Heart left ventricle (tissue), 16 donors: Measurements from ENCODE around the gene IQSEC1. TPM values are rescaled to one million over a fixed set of nuclear protein-coding genes. Genes with fewer than 3 reads are reported as not detected.

ENCODE experiments used
- ATAC-seq, 4 donors: fragments of 200-7000 bp; cut with Tn5 transposase; one replicate each; pipeline ENCODE4 v1.9.1; 2020 to 2022; ENCODE audit warnings: moderate library complexity in 4 of 4, mild to moderate bottlenecking in 3 of 4, moderate number of reproducible peaks in 1 of 4
- DNase-seq, 5 donors: peaks; one replicate each; pipeline ENCODE4 v3.0.0-alpha.2; 2020
- H3K27ac ChIP-seq, 12 donors: fragments of 200-600 bp; sonication (generic) in 4 of 12; one replicate each; pipeline versions ENCODE4 v1.5.0 to v1.8.0; 2016 to 2022; ENCODE audit warnings: mild to moderate bottlenecking in 2 of 12
- H3K27me3 ChIP-seq, 9 donors: fragments of 200-600 bp; sonication (generic) in 2 of 9; one replicate each; pipeline versions ENCODE4 v1.5.1 to v1.8.0; 2016 to 2022; ENCODE audit warnings: mild to moderate bottlenecking in 3 of 9
- H3K36me3 ChIP-seq, 9 donors: fragments of 200-600 bp; sonication (generic) in 2 of 9; one replicate each; pipeline versions ENCODE4 v1.5.0 to v1.8.0; 2018 to 2022; ENCODE audit warnings: mild to moderate bottlenecking in 2 of 9
- H3K4me1 ChIP-seq, 12 donors: fragments of 200-600 bp; sonication (generic) in 4 of 12; one replicate each; pipeline versions ENCODE4 v1.5.0 to v1.8.0; 2016 to 2022; ENCODE audit warnings: mild to moderate bottlenecking in 3 of 12
- H3K4me3 ChIP-seq, 12 donors: fragments of 200-600 bp; sonication (generic) in 4 of 12; one replicate each; pipeline versions ENCODE4 v1.5.0 to v1.8.0; 2017 to 2022; ENCODE audit warnings: mild to moderate bottlenecking in 9 of 12, moderate library complexity in 4 of 12
- H3K9me3 ChIP-seq, 12 donors: fragments of 200-600 bp; sonication (generic) in 4 of 12; one replicate each; pipeline versions ENCODE4 v1.5.0 to v1.8.0; 2016 to 2022; ENCODE audit warnings: mild to moderate bottlenecking in 1 of 12
- POLR2A ChIP-seq, 2 donors: fragments of 450-650 bp; IDR thresholded peaks; one replicate each; pipeline ENCODE4 v1.6.1; 2017; ENCODE audit warnings: antibody characterized with exemption in 2 of 2, mild to moderate bottlenecking in 2 of 2, moderate library complexity in 2 of 2
- WGBS, 4 donors: extraction: QIAGEN DNeasy Blood & Tissue Kit in 2 of 4; methylation state at CpG; one replicate each; pipeline versions ENCODE4 v1.1.5 to v1.1.7; 2013 to 2018; 5-methylcytosine and 5-hydroxymethylcytosine counted together
- intact Hi-C, 10 donors: fragments of 100-400 bp; cut with DNase I; formaldehyde crosslinking; loops; one replicate each; pipeline versions ENCODE4 v1.11.1 to v1.14.2; 2022
- polyA plus RNA-seq, 2 donors: library from polyadenylated mRNA; stranded (reverse); fragments of 200-250 nt; gene quantifications; one replicate each; pipeline ENCODE4 v1.2.3, GENCODE V29; 2013
- total RNA-seq, 9 donors: library from RNA; depleted of rRNA in 2 of 9; stranded (reverse); fragments of >200 nt in 2 of 9; fragmentation: NEBNext Ultra II Directional in 3 of 9; extraction: Animal tissue kit (Norgen Biotek cat#: 25700) in 3 of 9; gene quantifications; one replicate each; pipeline versions ENCODE4 v1.1.0 to v1.2.4, GENCODE V29; 2016 to 2023
- TF ChIP-seq, protein P1 (sequence below), 12 donors: fragments of 200-600 bp; sonication (generic) in 4 of 12; IDR thresholded peaks; one replicate each; pipeline versions ENCODE4 v1.5.0 to v1.8.0; 2018 to 2022; ENCODE audit warnings: antibody characterized with exemption in 12 of 12, mild to moderate bottlenecking in 5 of 12
- donor health status: ischemic (EF 13 %, LVEDD 7.1; RV severe dilation, severe dysfunction).
- donor health status: healthy with polysubstance abuse.
- donor health status: DM: no; HTN: yes; CAD: no.
- donor health status: DM: no; HTN: no; CAD: no.
- donor health status: ischemic (EF 25% LVEDD 6.9; RV normal size, moderate dysfunction).
- donor health status: ischemic (EF 25% LVEDD 5.7; RV mildly dilated, moderate dysfunction).
- donor health status: healthy.
- donor health status: DM: yes; HTN: yes; CAD: no.
- donor health status: ischemic (EF 35%, LVEDD 5.7; RV mildly dilated, moderate dysfunction).
- donor health status: nonischemic (EF 11% LVEDD 7.7; RV severe dilation, severe dysfunction).
- donor health status: DM: yes; HTN: yes; CAD: no.
- donor health status: PGD.
- donor health status: ischemic (EF 29% LVEDD 5.4; RV normal size, mild dysfunction).
- donor health status: nonischemic (EF 23%, LVEDD 6.1; RV moderate dilation, normal function).

The IQSEC1 gene
- total and polyA plus RNA-seq, 11 donors = 28.8 to 79.1 (median 62.2) TPM

- DNase-seq (peak; percentile 92 to 96 (median 94)), ATAC-seq (peak; percentile 88 to 94 (median 92))
- H3K27ac ChIP-seq = peak overlapping the region; percentile 49 to 94 (median 82)
- H3K36me3 ChIP-seq = no peaks in the 10 kb centered on the region
- peak overlapping the region; percentile 59 to 98 (median 82) for H3K4me3 ChIP-seq
- H3K9me3 ChIP-seq = no peaks in the 10 kb centered on the region
- H3K4me1 ChIP-seq = peaks cover 14 to 86% (median 71%) of the 10 kb centered on the region in 12 donors
- intact Hi-C loops = loop anchor here in 7 of 10 donors (5.0 kb wide), 1 partner anchor 35 kb away; no protein-coding TSS in a partner anchor
- WGBS, 4 donors = 4 to 19% (median 7%) methylated on average over 10 to 64 of the region's 64 CpGs
- TF ChIP-seq, protein P1, sequence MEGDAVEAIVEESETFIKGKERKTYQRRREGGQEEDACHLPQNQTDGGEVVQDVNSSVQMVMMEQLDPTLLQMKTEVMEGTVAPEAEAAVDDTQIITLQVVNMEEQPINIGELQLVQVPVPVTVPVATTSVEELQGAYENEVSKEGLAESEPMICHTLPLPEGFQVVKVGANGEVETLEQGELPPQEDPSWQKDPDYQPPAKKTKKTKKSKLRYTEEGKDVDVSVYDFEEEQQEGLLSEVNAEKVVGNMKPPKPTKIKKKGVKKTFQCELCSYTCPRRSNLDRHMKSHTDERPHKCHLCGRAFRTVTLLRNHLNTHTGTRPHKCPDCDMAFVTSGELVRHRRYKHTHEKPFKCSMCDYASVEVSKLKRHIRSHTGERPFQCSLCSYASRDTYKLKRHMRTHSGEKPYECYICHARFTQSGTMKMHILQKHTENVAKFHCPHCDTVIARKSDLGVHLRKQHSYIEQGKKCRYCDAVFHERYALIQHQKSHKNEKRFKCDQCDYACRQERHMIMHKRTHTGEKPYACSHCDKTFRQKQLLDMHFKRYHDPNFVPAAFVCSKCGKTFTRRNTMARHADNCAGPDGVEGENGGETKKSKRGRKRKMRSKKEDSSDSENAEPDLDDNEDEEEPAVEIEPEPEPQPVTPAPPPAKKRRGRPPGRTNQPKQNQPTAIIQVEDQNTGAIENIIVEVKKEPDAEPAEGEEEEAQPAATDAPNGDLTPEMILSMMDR (IDR thresholded peaks at IDR 0.05) = peak in 1 of 12 donors; percentile 12
- TF ChIP-seq POLR2A (IDR thresholded peaks at IDR 0.05) = peak; percentile 21 to 54
- no peaks in the 10 kb centered on the region for H3K27me3 ChIP-seq
These were observed 105.5 kb downstream of the IQSEC1 start for GRCh38 chr3:12967606-12968351.

- Histone ChIP-seq H3K36me3 (no peaks in the 10 kb centered on the region), H3K9me3 (no peaks in the 10 kb centered on the region), H3K4me3 (peak overlapping the region; percentile 59 to 98 (median 82)), H3K27ac (peak overlapping the region; percentile 49 to 94 (median 82)), H3K4me1 (peaks cover 20 to 89% (median 79%) of the 10 kb centered on the region in 12 donors), H3K27me3 (no peaks in the 10 kb centered on the region)
- intact Hi-C loops = loop anchor here in 7 of 10 donors (5.0 kb wide), 1 partner anchor 35 kb away; no protein-coding TSS in a partner anchor
- TF ChIP-seq, protein P1 (IDR thresholded peaks at IDR 0.05) = no peak
- TF ChIP-seq POLR2A (IDR thresholded peaks at IDR 0.05) = no peak
- WGBS, 4 donors = 1 to 3% (median 2%) methylated on average over 37 to 56 of the region's 56 CpGs
- DNase-seq (peak in 1 of 5 donors; percentile 61), ATAC-seq (peak in 2 of 4 donors; percentile 12 to 21)
These were observed 106.2 kb downstream of the IQSEC1 start for GRCh38 chr3:12966847-12967605.

DNA sequence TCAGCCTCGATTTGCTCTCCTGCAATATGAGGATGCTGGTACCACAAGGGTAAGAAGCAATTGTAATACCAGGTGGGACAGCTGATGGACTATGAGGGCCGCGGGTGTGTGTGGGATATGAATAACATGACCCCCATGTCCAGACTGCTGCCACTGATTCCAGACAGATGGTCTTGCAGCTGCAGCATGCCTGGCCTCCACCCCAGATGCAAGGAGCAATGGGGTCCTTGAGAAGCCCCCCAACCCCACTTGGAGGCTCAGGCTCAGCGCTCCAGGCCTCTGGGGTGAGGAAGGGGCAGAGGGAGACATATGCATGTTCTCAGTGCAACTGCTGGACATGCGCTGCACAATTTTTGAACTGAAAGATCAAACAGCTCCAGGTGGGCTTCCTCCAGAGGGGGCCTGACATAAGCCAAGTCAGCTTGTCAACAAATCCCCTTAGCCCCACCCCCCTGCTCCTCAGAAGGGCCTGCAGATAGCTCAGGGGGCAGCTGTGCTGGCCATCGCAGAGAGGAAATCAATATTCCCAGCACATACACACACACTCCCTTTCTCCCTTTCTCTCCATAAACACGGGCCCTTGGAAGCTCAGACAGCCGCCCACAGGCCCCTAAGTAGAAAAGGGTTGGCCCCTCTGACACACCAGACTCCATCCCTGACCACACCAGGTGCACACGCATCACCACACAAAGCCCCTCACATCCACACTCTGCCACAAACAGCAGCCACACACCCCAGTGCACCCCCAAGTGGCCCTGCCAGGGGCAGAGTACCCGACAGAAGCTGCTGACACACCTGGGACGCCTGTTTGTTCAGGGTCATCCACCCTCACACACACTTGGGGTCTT is 107.0 kb downstream of the IQSEC1 start:
- no peak for ATAC-seq
- Histone ChIP-seq H3K9me3 (no peaks in the 10 kb centered on the region), H3K27me3 (no peaks in the 10 kb centered on the region), H3K4me3 (peak overlapping the region; percentile 59 to 98 (median 82)), H3K36me3 (no peaks in the 10 kb centered on the region), H3K4me1 (peaks cover 21 to 96% (median 86%) of the 10 kb centered on the region in 12 donors), H3K27ac (peak overlapping the region in 10 of 12 donors; percentile 45 to 94 (median 83))
- TF ChIP-seq, protein P1 (IDR thresholded peaks at IDR 0.05) = no peak
- no peak for TF ChIP-seq POLR2A (IDR thresholded peaks at IDR 0.05)
- DNase-seq = peak in 1 of 5 donors; percentile 20
- WGBS, 4 donors = 50 to 57% (median 52%) methylated on average over 11 of the region's 11 CpGs
- intact Hi-C loops = loop anchor here in 8 of 10 donors (2.0 to 5.0 kb wide), 2 partner anchors 27 to 34 kb away; no protein-coding TSS in a partner anchor
